Stimulated activated CD8-positive, alpha-beta memory T cell treated with anti-CD3 and anti-CD28 coated beads, Interleukin-4, amount 100 ng/mL, for 24 hours (primary cell): ENCODE measurements around the gene ANKS1B.

Experiments
- DNase-seq: peaks from one replicate; pipeline ENCODE4 v3.0.0-alpha.2; 2020; ENCODE audit warnings: low read depth

Gene ANKS1B

GRCh38 chr12:99960311-99960710 lies 24.4 kb downstream of the ANKS1B start:
- no peak for DNase-seq

- DNase-seq: no peak
Measured at GRCh38 chr12:99959549-99960170, 25.1 kb downstream of the ANKS1B start.

DNA sequence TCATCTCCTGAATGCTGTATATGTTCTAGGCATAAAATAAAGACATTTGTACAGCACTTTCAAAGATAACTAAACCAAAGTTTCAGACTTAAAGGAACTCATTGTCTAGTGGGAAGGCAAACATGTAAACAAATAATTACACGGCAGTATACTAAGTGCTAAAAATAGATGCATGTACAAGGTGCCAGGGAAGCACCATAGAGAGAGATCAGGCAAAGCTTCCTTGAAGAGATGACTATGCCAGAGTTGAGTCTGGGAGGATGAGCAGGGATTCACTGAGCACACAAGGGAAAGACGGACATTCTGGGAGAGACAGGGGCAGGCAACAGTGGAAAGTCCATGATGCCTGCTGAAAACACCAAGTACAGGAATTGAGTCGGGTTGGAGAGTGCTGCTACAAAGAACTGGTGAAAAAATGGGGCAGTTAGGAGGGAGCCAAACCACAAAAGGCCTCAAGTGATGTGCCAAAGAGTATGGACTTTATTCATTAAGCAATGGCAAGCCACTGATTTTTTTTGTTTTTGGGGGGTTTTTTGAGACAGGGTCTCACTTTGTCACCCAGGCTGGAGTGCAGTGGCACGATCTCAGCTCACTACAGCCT lies 26.8 kb downstream of the ANKS1B start:
- DNase-seq: no peak

DNA sequence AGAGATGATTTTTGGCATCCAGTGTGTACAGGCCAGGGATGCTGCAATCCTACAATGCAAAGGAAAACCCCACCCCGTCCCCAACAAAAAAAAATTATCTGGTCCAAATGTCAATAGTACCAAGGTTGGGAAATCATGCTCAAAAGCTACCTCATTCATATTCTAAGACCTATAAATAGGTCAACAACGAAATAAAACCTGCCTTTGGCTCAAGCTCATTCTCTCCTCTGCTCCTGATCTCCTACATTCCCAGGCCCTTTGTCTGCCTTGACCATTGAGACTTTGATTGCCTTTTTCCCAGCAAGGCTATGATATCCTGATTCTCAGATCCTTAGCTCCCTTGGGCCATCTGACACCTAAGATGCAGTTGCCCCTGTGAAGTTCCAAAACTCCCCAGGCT lies 30.0 kb downstream of the ANKS1B start:
- DNase-seq: no peak

DNA sequence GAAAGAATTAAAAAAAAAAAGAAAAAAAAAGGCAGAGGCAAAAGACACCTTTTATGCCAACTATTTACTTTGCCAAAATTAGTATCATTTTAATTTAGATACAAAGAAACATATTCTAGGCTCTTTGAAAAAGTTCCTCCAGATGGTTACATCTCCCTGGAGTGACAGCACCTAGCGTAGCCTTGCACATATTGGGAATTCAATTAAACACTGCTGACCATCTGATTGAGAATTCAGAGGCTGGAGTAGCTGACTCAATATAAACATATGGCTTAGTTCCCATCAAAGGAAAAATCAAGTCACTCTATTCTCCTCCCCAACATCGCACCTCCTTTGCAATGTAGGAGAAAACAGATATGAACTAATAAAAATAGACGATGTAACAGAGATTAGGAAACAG lies 36.4 kb downstream of the ANKS1B start:
- no peak for DNase-seq

DNA sequence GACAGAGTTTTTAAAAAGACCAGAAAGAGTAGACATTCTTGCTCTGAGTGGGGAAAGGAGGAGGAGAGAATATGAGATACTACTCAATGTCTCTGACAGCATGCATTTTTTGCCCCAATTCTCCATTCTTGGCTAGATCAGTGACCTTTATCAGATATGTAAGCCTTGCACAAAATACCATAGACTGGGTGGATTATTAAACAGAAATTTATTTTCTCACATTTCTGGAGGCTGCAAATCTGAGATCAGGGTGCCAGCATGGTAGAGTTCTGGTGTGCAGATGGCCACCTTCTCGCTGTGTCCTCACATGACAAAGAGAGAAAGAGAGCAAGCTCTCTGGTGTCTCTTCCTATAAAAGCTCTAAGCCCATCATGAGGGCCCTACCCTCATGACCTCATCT lies 38.6 kb downstream of the ANKS1B start:
- no peak for DNase-seq

DNA sequence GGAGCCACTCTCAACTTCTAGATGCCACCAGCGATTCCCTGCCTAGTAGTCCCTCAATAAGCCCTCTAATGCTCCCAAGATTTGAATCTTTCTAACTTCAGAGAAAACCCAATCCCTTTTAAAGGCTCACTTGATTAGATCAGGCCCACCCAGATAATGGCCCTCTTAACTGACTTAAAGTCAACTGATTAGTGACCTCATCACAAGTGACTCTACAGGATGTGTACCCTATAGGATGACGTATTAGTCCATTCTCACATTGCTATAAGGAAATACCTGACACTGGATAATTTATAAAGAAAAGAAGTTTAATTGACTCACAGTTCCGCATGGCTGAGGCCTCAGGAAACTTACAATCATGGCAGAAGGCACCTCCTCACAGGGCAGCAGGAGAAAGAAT lies 49.1 kb downstream of the ANKS1B start:
- no peak for DNase-seq

DNA sequence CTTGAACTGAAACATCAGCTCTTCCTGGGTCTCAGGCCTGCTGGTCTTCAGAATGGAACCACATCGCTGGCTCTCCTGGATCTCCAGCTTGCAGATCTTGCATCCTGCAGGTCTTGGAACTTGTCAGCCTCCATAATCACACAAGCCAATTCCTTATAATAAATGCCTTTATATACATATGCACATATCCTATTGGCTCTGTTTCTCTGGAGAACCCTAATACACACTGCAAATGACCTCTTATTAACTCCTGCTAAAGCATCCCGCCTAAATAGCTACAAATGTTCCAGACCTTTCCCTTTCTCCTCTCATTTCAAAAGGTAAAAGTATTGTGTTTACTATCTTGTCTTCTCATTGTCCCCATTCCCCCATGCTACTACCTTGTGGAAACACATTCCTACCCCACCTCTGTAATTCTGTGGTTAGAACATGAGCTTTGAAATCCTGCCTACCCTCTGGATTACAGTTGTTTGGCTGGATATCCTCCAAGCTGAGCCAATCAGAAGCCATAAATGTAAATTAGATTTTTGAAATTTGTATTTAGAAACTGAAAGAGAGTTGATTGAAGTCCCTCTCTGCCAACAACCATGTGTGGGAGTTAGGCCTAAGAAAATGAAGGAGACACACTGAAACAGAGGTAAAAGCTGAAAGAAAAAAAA lies 58.1 kb downstream of the ANKS1B start:
- no peak for DNase-seq

DNA sequence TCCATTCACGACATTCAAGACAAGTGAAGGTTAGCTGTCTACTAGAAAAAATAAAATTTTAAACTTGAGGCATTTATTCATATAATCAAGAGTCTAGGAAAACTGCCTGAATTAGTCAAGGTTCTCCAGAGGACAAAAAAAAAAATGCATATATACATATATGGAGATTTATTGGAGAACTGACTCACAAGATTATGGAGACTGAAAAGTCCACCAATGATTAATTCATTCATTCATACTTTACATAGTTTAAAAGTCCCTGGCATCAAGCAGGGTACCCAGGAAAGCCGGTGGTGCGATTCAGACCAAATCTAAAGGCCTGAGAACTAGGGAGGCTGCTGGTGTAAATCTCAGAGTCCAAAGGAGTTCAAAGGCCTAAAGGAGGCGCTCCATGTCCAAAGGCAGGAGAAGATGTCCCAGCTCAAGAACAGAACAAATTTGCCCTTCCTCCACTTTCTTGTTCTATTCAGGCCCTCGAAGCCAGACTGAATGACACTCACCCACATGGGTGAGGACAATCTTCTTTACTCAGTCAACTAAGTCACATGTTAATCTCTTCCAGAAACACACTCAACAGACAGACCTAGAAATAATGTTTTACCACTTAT lies 64.3 kb downstream of the ANKS1B start:
- DNase-seq: no peak

- DNase-seq: no peak
Measured at GRCh38 chr12:99917711-99918402, 66.9 kb downstream of the ANKS1B start.

DNA sequence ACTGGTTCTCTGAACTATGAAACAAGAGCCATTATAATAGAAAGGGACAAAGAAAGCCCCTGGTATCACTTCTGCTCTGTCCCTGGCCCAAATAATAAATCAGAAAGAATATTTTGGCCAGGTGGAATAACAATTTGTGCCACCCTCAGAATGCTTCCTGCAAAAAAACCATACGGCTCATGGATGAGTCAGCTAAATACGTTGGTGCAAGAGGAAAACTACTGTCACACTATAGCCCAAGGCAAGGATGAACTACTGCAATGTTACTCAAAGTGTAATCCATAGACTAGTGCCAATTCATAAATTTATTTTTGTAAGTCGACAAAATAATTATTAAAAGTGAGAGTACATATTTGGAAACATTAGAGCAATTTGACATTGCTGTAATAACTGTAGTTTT lies 68.2 kb downstream of the ANKS1B start:
- no peak for DNase-seq

DNA sequence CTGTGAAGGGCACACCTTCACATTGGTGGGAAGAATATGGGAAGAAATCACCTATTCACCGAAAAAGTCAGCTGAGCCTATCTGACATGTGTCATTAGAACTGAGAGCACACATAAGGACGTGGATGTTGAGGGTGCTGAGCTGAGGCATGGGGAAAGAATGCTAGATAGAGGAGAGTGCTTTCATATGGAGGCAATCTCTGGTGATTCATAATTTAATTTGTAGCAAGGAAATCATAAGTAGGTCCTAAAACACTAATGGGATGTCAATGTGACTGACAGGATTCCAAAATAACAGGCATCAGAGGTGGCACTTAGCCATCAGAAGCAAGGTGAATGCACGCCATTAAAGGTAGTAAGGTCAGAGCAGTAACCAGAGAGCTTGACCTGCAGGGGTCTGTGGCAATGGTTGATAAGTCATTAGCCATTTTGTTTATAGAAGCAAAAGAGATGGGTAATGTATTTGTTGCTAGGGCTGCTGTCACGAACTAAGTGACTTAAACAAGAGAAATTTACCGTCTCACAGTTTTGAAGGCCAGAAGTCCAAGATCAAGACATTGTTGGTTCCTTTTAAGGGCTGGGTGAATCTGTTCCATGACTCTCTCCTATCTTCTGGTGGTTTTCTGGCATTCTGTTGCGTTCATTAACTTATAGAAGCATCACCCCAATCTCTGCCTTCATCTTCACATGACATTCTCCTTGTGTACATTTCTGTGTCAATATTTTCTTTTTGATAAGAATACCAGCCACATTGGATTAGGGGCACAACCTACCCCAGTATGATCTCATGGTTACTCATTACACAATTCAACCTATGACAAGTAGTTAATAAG lies 69.3 kb downstream of the ANKS1B start:
- no peak for DNase-seq

- no peak for DNase-seq
Measured at GRCh38 chr12:99914206-99914605, 70.5 kb downstream of the ANKS1B start.

DNA sequence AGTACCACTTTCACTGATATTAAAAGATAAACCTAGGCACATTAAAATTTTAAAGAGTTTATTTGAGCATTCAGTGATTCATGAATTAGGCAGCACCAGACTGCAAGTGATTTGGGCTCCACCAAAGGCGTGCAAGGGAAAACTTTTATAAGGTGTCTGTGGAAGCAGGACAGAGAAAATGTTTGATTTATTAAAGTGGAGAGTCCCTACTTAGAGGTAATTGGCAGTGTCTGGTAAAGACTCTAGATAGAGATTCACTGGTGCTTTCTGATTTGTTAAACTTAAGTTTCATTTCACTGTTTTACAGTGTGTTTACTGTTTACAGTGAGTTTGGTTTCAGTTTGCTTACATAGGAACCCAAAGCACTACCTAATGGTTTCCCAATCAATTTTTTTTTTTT lies 72.8 kb downstream of the ANKS1B start:
- DNase-seq: no peak

GRCh38 chr12:99911081-99911480 lies 73.7 kb downstream of the ANKS1B start:
- DNase-seq: no peak

GRCh38 chr12:99910342-99910741 lies 74.4 kb downstream of the ANKS1B start:
- no peak for DNase-seq

DNA sequence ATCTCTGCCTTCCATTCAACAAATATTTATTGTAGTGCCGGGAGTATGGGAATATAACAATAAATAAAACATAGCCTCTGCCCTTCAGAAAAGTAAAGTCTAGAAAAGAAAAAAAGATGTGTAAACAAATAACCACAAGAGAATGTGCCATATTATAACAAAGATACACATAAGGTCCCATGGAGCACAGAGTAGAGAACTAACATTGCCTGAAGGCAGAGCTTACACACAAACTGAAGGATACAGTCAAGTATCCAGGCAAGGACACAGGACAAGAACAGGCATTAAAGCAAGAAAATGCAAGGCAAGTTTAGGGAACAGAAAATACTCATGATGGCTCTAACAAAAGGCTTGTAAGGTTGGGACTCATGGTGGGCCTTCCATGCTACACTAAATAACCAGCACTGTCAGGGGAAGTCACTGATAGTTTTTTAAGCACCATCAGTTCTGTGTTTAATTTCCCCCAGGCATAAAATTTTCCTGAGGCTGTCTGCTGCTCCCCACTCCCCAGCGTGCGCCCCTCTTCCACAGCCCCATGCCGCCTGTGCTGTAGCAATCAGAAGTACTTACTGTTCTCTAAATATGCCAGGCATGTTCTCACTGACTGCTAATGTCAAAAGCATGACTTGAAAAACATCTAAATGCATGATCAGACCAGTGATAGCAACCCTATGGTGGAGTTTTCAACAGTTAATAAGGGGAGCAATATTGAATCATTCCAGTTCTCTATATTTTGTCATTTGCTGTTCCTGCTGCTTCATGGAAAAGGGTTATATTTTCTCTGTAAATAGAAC lies 77.8 kb downstream of the ANKS1B start:
- no peak for DNase-seq

GRCh38 chr12:99901181-99901580 lies 83.6 kb downstream of the ANKS1B start:
- DNase-seq: no peak

GRCh38 chr12:99898645-99899044 lies 86.1 kb downstream of the ANKS1B start:
- DNase-seq: no peak

DNA sequence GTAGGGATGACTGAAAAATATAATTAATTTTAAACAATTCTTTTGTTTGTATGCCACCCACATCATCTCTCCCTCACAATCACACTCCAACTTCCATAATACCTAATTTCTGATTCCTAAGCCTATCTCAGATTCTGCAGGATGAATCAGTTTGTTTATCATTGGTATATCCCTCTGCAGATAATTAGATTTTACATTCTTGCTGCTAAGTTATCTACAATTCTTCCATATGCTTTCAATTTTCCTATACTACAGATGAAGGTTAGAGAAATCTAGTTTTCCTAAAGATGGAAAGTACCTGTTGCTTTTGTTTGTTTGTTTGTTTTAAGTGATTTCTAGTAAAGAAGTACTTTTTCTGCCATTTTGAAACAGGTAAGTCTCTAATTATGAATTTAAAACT lies 105.3 kb downstream of the ANKS1B start:
- DNase-seq: no peak

GRCh38 chr12:99875081-99875480 lies 109.7 kb downstream of the ANKS1B start:
- DNase-seq: no peak
